ENCODE measurements around the gene ASB6. TPM values are rescaled to one million over a fixed set of nuclear protein-coding genes. Genes with fewer than 3 reads are reported as not detected.

Gene ASB6
- total and polyA plus RNA-seq, 2 experiments from 2014 or later = 8.8 to 19.8 TPM

DNA sequence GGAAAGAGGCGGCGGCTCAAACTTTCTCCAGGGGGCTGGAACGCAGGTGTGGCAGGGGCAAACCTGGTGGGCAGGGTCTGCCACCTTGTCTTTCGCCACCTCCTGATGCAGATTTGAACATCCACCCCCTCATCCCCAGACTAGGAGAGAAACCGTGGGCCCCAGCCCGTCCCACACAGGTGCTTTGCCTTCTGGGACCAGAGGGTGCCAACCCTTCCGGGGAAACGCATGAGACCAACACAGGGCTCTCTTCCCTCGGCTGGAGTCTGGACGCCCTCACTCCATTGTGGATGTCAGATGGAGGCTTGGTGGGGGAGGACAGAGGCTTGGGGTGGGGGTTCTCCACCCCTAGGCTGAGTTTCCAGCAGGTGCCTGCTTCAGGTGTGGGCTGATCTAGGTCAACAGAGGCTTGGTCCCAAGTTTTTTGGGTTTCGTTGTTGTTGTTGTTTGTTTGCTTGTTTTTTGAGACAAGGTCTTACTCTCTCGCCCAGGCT, 30.6 kb downstream of the ASB6 start:
- Histone ChIP-seq H3F3A (replicated peaks; ENCODE audit: low read depth) (no peaks in the 10 kb centered on the region; the same call in 1 of the 2 replicates), H3K36me3 (ENCODE audit: insufficient read depth) (no peaks in the 10 kb centered on the region), H3K4me1 (ENCODE audit: insufficient read depth) (peaks cover 6% of the 10 kb centered on the region; the same call in 1 of the 2 replicates), H3K9me2 (ENCODE audit: insufficient read depth) (no peaks in the 10 kb centered on the region), H3K4me2 (peak overlapping the region; percentile 89), H3K27me3 (ENCODE audit: insufficient read depth) (peaks cover 12% of the 10 kb centered on the region), H3K4me3 (peak overlapping the region; percentile 81), H2AFZ (peak overlapping the region; percentile 84; the same call in 1 of the 2 replicates), H3K79me2 (replicated peaks; ENCODE audit: insufficient read depth) (no peaks in the 10 kb centered on the region), H4K20me1 (replicated peaks; ENCODE audit: insufficient read depth) (no peaks in the 10 kb centered on the region), H3K27ac (ENCODE audit: low read depth) (no peak overlapping the region)
- DNase-seq (ENCODE audit: low spot score) (no peak), ATAC-seq (peak; percentile 10)
- H3K27ac Mint-ChIP-seq = no peak overlapping the region
- peak overlapping the region; percentile 55 for H3K4me3 Mint-ChIP-seq
- H3K27me3 Mint-ChIP-seq (ENCODE audit: insufficient read depth, low read depth, poor library complexity) = peaks cover 25% of the 10 kb centered on the region
- H3K4me1 Mint-ChIP-seq = peaks cover 23% of the 10 kb centered on the region
- TF ChIP-seq ZNF114 (CRISPR knock-in tag; IDR thresholded peaks at IDR 0.05) (no peak), EZH2phosphoT487 (IDR thresholded peaks at IDR 0.05; ENCODE audit: unreplicated experiment) (no peak), CREB1 (CRISPR knock-in tag; IDR thresholded peaks at IDR 0.05; ENCODE audit: low read depth) (no peak), EZH2 (IDR thresholded peaks at IDR 0.05; ENCODE audit: low read depth, unreplicated experiment) (no peak), POLR2AphosphoS5 (IDR thresholded peaks at IDR 0.05; ENCODE audit: low read depth) (no peak), ZNF331 (CRISPR knock-in tag; IDR thresholded peaks at IDR 0.05; ENCODE audit: low read depth) (no peak), NANOG (IDR thresholded peaks at IDR 0.05; ENCODE audit: borderline replicate concordance) (no peak)
- TF ChIP-seq, protein P1, sequence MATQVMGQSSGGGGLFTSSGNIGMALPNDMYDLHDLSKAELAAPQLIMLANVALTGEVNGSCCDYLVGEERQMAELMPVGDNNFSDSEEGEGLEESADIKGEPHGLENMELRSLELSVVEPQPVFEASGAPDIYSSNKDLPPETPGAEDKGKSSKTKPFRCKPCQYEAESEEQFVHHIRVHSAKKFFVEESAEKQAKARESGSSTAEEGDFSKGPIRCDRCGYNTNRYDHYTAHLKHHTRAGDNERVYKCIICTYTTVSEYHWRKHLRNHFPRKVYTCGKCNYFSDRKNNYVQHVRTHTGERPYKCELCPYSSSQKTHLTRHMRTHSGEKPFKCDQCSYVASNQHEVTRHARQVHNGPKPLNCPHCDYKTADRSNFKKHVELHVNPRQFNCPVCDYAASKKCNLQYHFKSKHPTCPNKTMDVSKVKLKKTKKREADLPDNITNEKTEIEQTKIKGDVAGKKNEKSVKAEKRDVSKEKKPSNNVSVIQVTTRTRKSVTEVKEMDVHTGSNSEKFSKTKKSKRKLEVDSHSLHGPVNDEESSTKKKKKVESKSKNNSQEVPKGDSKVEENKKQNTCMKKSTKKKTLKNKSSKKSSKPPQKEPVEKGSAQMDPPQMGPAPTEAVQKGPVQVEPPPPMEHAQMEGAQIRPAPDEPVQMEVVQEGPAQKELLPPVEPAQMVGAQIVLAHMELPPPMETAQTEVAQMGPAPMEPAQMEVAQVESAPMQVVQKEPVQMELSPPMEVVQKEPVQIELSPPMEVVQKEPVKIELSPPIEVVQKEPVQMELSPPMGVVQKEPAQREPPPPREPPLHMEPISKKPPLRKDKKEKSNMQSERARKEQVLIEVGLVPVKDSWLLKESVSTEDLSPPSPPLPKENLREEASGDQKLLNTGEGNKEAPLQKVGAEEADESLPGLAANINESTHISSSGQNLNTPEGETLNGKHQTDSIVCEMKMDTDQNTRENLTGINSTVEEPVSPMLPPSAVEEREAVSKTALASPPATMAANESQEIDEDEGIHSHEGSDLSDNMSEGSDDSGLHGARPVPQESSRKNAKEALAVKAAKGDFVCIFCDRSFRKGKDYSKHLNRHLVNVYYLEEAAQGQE (IDR thresholded peaks at IDR 0.05; ENCODE audit: unreplicated experiment) = no peak
- H3K9me3 Mint-ChIP-seq = no peaks in the 10 kb centered on the region
- no peaks in the 10 kb centered on the region for H3K36me3 Mint-ChIP-seq (ENCODE audit: low read depth)

DNA sequence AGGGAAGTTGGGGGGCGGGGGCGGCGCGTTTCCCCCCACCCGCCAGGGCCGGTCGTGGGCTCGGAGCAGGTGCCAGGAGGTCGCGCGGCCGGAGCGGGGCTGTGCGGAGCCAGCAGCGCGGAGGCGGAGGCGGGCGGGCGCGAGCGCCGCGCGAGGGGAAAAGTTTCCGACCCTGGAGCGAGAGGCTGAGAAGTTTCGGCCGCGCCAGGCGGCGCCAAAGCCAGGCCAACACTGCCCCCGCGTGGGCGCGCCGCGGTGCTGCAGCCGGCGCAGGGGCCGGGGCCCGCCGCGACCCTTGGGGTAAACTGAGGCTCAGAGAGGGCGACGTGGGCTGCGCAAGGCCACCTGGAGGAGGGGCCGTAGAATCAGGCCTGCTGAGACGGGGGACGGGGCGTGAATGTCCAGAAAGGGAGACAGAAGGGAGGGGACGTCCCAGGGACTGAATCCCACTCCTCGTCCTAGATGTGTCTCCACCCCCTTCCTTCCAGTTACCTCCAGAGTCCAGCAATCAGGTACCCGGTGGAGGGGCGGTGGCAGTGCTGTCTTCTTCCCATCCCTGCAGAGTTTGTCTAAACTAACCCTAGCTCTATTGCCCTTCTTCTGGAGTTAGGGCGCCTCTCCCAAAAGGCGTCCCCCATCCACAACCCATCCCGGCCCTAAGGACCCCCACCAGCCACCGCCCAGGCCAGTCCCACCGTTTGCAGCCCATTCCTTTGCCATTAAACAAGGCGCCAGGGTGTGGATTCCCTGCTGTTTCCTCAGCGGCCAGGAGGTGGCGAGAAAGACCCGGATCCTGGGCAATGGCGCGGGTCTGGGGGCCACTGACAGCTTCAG, 31.3 kb downstream of the ASB6 start:
- H3K9me2 ChIP-seq (ENCODE audit: insufficient read depth) = no peaks in the 10 kb centered on the region
- no peaks in the 10 kb centered on the region; the same call in 1 of the 2 replicates for H3F3A ChIP-seq (replicated peaks; ENCODE audit: low read depth)
- Mint-ChIP-seq H3K9me3 (no peaks in the 10 kb centered on the region), H3K4me3 (peak overlapping the region; percentile 55), H3K27ac (no peak overlapping the region), H3K36me3 (ENCODE audit: low read depth) (no peaks in the 10 kb centered on the region), H3K27me3 (ENCODE audit: insufficient read depth, low read depth, poor library complexity) (peaks cover 25% of the 10 kb centered on the region), H3K4me1 (peaks cover 23% of the 10 kb centered on the region)
- H3K4me3 ChIP-seq = peak overlapping the region; percentile 81
- H3K4me2 ChIP-seq = peak overlapping the region; percentile 89
- no peaks in the 10 kb centered on the region for H3K79me2 ChIP-seq (replicated peaks; ENCODE audit: insufficient read depth)
- H3K36me3 ChIP-seq (ENCODE audit: insufficient read depth) = no peaks in the 10 kb centered on the region
- H4K20me1 ChIP-seq (replicated peaks; ENCODE audit: insufficient read depth) = no peaks in the 10 kb centered on the region
- H3K4me1 ChIP-seq (ENCODE audit: insufficient read depth) = peaks cover 6% of the 10 kb centered on the region; the same call in 1 of the 2 replicates
- H3K27ac ChIP-seq (ENCODE audit: low read depth) = no peak overlapping the region
- peak overlapping the region; percentile 94 for H2AFZ ChIP-seq
- peak; percentile 92 for DNase-seq (ENCODE audit: low spot score)
- peak; percentile 52 for ATAC-seq
- no peak for TF ChIP-seq ZNF114 (CRISPR knock-in tag; IDR thresholded peaks at IDR 0.05)
- TF ChIP-seq, protein P2, sequence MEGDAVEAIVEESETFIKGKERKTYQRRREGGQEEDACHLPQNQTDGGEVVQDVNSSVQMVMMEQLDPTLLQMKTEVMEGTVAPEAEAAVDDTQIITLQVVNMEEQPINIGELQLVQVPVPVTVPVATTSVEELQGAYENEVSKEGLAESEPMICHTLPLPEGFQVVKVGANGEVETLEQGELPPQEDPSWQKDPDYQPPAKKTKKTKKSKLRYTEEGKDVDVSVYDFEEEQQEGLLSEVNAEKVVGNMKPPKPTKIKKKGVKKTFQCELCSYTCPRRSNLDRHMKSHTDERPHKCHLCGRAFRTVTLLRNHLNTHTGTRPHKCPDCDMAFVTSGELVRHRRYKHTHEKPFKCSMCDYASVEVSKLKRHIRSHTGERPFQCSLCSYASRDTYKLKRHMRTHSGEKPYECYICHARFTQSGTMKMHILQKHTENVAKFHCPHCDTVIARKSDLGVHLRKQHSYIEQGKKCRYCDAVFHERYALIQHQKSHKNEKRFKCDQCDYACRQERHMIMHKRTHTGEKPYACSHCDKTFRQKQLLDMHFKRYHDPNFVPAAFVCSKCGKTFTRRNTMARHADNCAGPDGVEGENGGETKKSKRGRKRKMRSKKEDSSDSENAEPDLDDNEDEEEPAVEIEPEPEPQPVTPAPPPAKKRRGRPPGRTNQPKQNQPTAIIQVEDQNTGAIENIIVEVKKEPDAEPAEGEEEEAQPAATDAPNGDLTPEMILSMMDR (conservative IDR thresholded peaks at IDR 0.05; ENCODE audit: low read depth in 2 of 2) = peak; percentile 71 to 83
- TF ChIP-seq ZNF331 (CRISPR knock-in tag; IDR thresholded peaks at IDR 0.05; ENCODE audit: low read depth) = no peak
- peaks cover 12% of the 10 kb centered on the region for H3K27me3 ChIP-seq (ENCODE audit: insufficient read depth)
